Hematopoietic multipotent progenitor cell treated with erythropoietin and hydrocortisone succinate and interleukin-3 and kit ligand, for 4 days (in vitro differentiated cells): Measurements from ENCODE around the gene NDP.
A peak's percentile ranks its signal among the peaks of the same experiment; 100 is the strongest.

Experiments
- DNase-seq: peaks from one replicate; pipeline ENCODE4 v3.0.0-alpha.2; 2015

NDP gene, protein sequence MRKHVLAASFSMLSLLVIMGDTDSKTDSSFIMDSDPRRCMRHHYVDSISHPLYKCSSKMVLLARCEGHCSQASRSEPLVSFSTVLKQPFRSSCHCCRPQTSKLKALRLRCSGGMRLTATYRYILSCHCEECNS

DNA sequence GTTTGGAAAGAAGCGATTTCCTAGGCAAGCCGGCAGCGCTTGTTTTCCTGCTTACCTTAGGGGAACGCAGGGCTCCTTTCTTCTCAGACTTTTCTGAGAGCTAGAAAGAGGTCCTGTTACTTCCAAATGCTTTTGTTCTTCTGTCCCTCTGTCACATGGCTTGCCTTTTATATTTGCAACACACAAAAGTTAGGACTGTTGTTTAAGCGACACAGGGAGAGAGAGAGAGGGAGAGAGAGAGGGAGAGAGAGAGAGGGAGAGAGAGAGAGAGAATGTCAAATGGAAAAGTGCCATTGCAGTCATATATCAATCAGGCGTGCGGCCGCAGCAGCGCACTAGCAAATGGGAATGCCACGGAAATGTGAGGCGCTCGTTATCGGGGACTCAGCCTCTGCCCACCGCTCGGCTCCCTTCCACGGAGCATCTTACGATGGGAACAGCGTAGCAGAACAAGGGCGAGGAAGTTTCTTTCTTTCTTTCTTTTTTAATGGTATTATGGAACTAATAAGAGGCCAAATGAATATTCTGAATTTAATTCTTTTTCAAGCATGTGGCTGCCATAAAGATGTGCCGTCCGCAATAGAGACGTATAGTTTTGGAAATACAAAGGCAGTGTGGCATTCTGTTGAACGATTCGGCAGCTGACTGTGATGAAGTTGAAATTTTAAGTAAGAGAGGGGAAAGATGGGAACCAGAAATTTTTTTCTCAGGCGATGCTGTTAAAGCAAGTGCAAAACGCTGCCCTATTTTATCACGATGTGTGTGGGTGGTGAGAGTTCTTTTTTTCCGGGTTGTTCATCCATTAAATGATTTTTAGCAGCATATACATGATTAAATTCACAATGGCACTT is at the start of gene NDP:
Gene NDP, minus strand, starts transcription at position 142 of the 851 bp plus-strand sequence. CDS start 14,745 bp downstream, outside the sequence.
- no peak for DNase-seq

DNA sequence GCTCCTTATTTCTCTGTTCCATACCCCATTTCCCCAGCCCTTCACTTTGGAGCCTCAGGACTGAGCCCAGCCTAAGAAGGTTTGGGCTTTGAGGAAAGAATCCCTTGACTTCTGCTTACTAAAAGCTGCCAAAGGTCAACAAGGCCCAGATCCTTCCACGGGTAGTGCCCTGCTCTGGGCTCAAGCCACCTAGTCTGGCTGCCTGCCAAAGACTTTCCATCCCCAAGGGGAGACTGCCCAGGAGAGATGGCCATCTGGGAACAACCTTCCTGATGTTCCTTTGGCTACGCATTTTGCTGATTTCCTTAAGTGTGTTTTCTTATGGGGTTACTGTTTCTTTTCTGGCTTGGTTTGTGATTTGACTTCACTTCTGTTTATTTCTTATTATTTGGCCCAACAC is 49.8 kb upstream of the NDP start:
- DNase-seq = no peak

DNA sequence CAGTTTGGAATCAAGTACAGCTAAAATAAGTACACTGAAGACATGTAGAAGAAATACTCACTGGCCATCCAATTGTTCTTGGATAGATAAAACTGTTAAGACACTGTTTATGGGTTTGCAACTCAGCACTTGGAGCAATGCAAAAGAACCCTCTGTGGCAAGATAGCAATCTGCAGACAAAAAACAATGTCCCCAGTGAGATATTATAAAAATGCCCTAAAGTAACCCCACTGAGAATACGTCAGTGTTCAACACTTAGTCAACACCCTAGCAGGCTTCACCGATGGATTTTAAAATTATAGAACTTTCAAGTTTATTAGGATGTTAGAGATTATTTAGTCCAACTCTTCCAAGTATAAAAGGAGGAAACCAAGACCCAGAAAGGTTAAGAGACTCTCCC is 47.5 kb upstream of the NDP start:
- DNase-seq = no peak

DNA sequence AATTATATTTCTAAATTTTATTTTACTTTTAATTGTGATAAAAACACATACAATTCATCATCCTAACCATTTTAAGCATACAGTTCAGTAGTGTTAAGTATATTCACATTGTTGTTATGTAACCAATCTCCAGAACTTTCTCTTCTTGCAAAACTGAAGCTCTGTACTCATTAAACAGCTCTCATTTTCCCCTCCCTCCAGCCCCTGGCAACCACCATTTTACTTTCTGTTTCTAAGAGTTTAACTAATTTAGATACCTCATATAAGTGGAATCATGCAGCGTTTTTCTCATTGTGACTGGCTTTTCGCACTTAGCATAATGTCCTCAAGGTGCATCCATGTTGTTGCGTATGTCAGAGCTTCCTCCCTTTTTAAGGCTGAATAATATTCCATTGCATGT is 46.7 kb upstream of the NDP start:
- no peak for DNase-seq

DNA sequence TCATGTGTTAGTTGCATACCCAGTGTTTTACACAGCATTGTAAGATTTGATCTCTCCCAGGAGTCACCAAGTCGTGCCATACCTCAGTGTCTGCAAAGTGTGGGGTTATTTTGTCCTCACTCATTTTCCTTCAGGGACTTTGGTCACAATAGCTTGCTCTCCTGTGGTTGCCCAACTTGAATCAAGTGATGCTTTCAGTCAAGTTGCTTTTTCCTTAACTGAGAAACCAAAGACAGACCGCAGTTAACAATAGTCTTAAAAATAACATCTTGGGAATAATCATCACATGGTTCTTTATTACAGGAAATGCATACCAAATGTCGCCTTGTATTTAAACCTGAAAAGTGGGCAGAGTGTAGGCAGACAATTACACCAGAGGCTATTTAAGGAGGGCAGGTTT is 44.5 kb upstream of the NDP start:
- no peak for DNase-seq

DNA sequence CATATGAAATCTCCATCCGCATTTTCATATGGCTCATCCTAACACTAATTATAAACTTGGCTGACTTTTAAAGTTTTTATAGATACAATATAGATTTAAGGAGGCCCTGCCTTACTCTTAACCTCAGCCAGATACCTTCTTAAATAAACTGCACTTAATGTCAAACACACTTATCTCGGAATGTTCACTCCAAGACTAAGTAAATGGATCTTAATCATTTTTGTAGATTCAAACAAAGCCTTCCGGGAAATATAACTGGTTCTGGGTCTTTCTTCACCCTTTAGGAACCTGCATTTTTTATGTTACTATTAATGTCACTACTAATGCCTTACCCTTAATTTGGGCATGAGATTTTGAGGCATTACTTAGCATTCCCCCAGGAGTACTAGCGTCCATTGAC is 43.7 kb upstream of the NDP start:
- no peak for DNase-seq

DNA sequence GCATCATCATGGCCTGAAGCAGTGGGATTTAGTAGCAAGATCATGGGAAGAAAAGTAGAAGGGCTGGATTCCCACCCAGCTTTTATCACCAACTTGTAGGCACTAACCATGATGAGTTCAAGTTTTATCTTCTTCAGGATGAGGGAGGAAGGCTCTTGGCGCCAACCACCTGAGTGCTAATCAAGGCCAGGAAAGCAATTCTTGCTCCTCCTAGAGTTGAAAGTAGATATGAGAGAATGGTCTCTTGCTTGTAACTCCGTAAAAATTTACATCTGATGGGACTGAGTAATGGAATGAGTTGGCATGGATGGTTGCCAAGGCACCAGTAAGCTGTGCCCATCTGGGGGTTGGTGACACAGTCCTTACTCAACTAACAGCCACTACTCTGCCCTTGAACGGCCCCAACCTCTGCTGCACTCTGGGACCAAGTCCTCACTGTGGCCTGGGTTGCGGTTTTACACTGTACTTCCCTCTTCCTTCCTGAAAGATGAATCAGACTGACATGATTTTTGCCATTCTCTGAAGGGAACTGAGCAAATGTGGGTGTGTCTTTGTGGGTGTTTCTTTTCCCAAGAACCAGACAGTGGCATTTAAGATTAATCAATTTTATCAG is 39.4 kb upstream of the NDP start:
- peak; percentile 78 for DNase-seq

DNA sequence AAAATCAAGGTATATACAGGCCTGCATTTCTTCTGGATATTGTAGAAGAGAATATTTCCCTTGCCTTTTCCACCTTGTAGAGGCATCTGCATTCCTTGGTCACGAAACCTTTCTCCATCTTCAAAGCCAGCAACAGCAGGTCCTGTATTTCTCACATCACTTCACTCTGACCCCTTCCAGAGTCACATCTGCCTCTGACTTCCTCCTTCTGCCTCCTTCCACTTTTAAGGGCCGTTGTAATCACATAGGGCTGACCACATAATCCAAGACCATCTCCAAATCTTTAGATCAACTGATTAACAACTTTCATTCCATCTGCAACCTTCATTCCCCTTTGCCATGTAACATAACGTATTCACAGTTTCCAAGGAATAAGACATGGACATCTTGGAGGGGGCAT is 38.3 kb upstream of the NDP start:
- peak; percentile 26 for DNase-seq

DNA sequence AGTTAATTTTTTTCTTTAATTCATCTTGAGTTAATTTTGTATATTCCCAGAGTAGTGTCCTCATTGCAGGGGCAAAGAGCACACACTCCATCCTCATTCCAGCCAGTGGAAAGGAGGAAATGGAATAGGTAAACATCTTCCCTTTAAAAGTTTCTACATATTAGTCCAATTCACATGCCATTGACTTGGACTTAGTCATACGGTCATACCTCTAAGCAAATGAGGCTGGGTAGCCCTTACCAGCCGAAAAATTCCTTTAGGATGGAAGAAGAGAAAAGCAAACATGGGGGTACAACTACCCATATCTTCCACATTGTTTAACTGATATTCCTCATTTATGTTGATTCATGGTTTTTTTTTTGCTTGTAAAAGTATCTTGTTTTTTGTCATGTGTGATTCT is 37.4 kb upstream of the NDP start:
- DNase-seq = no peak

DNA sequence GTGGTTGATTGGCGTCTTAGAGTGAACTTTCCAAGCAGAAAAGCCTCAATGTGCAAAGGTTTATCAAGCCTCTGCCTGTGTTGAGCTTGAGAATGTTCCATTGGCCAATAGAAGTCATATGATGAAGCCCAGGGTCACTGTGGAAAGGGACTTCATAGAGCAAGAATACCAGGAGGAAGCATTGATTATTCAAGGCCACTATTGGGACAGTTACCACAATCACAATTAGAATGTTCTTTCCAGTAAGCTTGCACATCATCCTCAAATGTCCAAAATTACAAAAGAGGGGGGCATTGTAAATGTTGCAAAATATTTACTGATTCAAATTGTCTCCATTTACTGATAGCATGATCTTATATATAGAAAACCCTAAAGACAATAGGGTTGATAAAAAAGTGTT is 32.9 kb upstream of the NDP start:
- no peak for DNase-seq

DNA sequence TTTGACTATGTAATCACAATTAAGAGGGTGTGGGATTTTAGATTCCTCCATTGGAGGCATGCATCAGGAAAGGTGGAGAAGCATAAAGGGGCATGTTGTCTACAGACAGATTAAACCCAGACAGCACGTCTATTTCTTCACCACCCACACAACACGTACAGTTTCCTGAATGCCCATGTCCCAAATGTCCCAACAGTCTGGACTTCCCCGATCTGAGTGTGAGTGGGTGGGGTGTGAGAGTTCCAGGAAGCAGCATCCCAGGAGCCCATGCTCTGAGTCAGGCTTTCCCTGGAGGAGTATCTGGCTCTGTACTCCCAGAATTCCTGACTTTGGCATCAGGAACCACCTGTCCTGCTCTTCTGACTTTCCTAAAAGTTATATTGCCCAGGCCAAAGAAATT is 30.8 kb upstream of the NDP start:
- DNase-seq = no peak

DNA sequence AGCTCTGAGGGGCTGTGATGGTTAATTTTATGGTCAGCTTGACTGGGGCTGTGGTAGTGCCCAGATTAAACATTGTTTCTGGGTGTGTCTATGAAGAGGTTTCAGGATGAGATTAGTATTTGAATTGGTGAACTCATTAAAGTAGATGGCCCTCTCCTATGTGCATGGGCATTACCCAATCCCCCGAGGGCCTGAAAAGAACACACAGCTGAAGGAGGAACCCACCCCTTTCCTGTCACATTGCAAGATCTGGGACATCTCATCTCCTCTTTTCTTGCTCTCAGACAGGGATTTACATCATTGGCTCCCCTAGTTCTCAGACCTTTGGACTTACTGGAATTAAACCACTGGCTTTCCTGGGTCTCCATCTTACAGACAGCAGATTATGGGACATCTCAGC is 29.4 kb upstream of the NDP start:
- no peak for DNase-seq

DNA sequence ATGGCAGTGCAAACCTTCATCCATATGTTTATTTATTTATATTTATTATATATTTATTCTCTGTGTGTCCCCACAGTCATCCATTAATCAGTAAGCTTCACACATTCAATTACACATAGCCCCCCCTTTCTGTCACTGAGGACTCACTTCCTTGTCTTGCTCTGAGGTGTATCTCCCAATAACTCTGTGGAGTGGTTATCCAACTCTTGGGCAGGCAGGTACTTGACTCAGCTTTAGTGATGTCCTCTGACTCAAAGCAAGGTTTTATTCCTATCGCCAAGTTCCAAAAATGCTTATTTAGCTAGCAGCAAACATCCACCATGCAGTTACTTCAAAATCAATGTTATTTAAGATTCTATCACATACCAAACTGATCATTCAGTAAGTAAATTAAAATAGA is 25.2 kb upstream of the NDP start:
- DNase-seq = no peak

DNA sequence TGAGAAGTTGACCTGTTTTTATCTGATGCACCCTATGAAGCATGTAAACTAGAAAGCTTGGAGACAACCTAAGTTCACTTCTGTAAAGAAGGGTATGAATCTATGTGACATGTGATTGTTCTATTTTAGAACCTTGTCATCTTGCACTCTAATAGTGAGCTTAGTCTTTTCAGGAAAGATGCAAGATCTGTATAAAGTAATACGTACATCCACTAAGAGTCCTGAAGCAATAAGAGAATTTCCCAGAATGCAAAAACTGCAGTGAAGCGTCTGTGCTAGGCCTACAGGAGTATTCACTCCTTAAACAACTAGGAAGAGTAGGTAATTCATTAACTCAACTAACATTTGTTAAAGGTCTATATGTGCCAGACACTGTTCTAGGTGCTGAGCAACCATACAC is 23.3 kb upstream of the NDP start:
- DNase-seq = no peak

DNA sequence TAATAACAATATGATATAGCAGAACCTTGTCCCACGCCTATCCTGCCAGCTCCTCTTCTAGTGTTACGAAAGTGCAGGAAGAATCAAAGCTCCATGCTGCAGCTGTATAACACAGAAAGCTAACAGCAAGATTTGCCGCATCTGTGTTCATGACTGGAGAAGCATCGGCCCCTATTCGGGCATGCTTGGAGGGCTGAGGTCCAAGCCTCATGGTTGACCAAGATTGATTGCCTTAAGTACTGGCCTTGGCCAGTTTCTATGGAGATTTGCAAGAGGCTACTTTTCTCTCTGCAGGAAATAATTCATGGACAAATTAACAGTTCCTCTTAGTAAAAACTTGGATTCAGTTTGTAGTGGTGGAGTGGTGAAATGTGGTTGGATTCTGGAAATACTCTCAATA is 12.9 kb upstream of the NDP start:
- no peak for DNase-seq

DNA sequence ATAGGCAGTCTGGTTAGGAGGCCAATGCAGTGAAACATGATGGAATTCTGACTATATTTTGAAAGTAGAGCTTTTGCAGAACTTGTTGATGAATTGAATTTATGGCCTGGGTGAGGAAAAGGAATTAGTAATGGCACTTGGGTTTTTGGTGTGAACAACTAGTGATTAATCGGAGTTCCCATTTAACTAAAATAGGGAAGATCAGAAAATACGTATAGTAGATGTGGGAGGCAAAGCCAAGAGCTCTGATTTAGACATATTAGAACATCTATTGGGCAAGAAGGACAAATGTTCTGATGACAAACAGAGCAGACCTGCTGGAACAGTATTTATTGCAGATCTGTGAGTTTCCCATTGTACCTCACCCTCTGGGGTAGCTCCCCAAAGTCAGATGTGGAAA is 12.3 kb upstream of the NDP start:
- DNase-seq = no peak

DNA sequence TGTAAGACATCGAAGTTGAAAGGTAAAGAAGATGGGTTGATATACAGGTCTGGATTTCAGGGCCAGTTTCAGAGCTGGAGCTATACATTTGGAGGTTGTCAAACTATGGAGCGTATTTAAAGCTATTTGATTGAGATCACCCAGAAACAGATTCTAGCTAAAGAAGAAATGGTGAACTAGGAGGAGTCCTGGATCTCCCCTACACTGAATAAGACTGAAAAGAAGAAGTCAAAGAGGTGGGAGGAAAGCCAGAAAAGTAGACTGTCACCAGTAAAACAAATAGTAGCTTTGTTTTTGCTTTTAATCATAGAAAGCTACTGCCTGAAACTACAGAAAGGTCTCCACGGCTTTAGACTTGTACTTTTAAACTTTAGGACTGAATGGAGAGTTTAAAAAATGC is 5.0 kb upstream of the NDP start:
- DNase-seq = no peak

DNA sequence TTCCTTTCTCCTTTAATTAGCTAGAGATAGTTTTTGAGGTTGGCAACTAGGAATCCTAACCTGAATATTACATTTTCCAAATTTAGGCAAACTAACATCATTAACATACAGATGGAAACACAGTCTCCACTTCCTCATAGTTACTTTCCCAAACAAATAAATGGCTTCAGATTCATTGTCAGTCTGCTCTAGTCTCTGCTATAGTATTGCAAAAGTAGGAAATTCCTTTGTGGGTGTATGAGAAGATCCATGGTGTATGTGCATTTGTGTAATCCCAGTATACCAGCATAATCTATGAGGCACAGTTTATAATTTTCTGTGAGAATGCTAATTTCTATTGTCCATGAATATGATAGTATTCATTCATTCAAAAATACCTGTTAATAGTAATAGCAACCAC is 3.0 kb upstream of the NDP start:
- no peak for DNase-seq

DNA sequence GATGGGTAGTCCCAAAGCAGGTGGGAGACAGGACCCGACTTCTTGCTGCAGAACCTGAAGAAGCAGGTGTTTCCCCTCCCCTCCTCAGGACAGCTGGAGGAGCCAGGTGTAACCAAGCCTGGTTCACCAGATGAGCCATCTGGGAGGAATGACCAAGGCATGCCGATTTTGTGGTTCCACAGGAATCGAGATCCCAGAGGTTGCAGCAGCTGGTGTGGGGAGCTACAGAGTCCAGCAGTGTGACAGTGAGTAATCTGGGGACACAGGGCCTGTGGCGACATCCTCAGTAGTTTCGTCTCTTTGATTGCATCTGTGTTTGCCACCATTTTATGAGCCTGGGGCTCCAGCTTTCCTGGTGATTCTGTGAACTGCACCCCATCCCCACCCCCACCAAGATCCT is 2.6 kb upstream of the NDP start:
- no peak for DNase-seq

DNA sequence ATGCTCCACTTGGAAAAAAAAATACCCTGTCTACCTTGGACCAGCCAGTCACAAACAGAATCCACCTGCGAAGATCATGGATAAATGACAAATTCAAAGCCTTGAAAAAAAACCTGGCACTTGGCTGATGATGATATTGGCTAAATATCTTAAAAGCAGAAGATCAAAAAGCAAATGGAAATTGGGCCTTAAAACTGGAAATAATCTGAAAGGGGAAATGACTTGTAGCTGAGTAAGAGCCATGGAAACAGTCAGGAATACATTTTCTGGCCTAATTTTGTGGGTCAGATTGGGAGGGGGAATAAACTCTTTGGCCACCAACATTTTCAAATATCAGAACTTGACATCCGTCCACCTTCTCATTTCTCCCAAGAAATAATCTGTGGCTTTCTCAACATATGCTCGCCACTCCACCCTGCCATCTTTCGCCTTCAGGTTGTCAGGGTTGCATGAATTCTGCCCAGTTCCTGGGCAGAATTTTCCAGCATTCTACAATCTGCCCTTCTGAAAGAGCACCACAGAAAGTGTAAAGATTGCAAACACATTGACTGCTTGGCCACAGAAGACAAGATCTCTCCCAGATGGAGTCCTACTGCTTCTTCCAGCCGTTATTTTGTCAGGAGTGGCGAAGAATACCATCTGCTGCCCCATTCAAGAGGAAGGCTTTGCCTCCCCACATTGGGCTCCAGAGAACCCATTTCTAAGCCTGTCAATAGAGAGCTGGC is 1.7 kb upstream of the NDP start:
- no peak for DNase-seq

DNA sequence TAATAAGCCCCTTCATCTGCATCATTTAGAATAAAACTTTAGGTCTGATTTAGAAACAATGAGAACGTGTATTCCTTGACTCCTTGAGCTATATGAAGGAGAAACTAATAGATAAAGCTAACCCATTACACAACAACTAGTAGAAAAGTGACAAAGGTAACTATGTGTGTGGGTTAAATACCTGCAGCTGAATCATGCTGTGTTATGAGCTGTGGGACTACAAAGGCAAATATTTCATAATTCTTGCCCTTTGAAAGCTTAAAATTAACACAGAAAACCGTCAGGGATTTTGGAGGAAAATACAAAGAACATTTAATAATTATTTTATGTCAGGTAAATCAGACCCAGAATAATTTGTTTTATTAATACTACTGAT is 898 bp upstream of the NDP start:
- no peak for DNase-seq

DNA sequence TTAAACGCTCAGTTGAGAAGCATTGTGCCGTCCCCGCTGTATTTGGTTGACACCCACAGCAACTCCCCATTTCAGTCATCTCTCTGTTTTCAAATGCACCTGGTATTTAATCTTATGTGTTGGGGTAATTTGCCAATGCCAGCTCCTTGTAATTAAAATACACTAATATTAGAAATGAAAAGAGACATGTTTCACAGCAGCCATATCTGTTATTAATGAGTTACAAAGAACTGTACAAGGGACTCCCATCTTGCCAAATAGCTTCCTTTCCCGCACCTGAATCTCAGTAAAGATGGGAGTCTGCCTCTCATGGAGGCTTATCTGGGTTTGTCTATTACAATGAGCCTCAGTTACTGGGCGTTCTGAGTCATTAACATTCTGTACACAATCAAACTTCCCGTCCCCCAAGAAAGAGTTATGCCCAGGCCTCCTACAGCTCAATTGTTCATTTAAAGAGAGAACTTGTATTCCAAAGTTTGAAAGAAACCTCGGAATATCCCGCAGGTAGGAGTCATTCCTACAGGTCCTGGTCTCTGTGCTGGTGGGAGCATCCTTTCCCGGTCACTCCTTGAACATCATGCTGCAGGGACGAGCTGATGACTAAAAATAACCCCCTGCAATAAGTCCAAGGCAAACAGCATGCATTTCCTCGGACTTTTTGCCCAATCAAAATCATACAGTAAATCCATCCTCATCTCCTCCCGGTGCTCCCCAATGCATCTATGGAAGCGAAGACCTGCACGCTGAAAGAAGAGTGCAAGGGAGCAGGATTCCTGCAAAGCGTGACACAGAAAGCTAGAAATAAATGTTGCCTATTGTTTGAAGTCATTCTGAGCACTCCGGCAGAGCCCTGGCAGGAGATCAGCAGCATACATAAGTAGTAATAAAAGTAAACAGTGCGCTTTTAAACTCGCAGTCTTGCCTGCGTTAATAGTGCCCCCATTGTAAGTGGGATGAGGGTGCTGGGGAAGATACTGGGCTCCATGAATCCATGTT is 926 bp downstream of the NDP start:
- no peak for DNase-seq

DNA sequence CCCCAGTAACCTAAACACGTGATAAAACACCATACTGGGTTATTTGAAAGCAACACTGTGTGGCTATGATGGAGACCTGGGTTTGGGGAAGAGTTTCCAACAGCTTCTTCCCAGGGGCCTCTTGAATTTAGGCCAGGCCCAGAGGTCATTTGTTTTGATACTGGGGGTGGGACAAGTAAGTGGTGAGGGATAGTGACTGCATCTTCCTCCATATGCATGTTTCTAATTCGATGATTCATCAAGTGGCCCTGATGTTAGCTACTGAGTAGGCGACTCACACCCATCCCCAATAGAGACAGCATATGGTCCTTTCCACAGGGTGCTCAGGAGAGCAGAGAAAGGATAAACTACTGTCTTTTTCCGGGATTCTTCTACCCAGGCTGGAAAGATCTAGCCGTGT is 2.7 kb downstream of the NDP start:
- DNase-seq = no peak
